CD1c-positive myeloid dendritic cell (primary cell): ENCODE data around the gene PRKAR1B.

Experiments
- DNase-seq: peaks from one replicate; pipeline ENCODE4 v3.0.0-alpha.2; 2016; ENCODE audit errors: extremely low spot score

Gene PRKAR1B

GRCh38 chr7:522071-522950 is 204.8 kb downstream of the PRKAR1B start:
- DNase-seq, result peak; percentile 82

- DNase-seq, result peak; percentile 67
Measured at GRCh38 chr7:521221-522070, 205.6 kb downstream of the PRKAR1B start.

GRCh38 chr7:520503-521161 is 206.4 kb downstream of the PRKAR1B start:
- DNase-seq, result peak; percentile 17

- DNase-seq, result peak; percentile 54
Measured at GRCh38 chr7:519484-520390, 207.3 kb downstream of the PRKAR1B start, which contains the start of gene PDGFA. Gene PDGFA, minus strand, starts transcription at chr7:519846. Its CDS starts 845 bp downstream, at chr7:519001.

GRCh38 chr7:518630-519483 is 208.2 kb downstream of the PRKAR1B start:
- peak; percentile 41 for DNase-seq

- peak; percentile 36 for DNase-seq
Measured at GRCh38 chr7:517774-518629, 209.1 kb downstream of the PRKAR1B start.

GRCh38 chr7:516606-517456 is 210.2 kb downstream of the PRKAR1B start:
- peak; percentile 73 for DNase-seq

- no peak for DNase-seq
Measured at GRCh38 chr7:516216-516605, 210.9 kb downstream of the PRKAR1B start.

GRCh38 chr7:515628-516027 is 211.5 kb downstream of the PRKAR1B start:
- DNase-seq, result no peak

GRCh38 chr7:514651-515598 is 212.2 kb downstream of the PRKAR1B start:
- DNase-seq, result no peak

GRCh38 chr7:514242-514641 is 212.8 kb downstream of the PRKAR1B start:
- DNase-seq, result no peak

- no peak for DNase-seq
Measured at GRCh38 chr7:513521-514166, 213.4 kb downstream of the PRKAR1B start.

- DNase-seq, result no peak
Measured at GRCh38 chr7:512541-513311, 214.4 kb downstream of the PRKAR1B start.

GRCh38 chr7:512146-512510 is 215.0 kb downstream of the PRKAR1B start:
- no peak for DNase-seq

GRCh38 chr7:511476-512145 is 215.5 kb downstream of the PRKAR1B start:
- no peak for DNase-seq
